OCI-LY3 (cell line): ENCODE measurements around the gene PLD3.

ENCODE experiments used
- CTCF ChIP-seq: fragments of 200-600, 300-600 bp; sonication (generic); IDR thresholded peaks from 2 replicates; pipeline ENCODE4 v1.5.1; 2014; ENCODE audit warnings: antibody characterized with exemption, low read length, low read depth
- EZH2phosphoT487 ChIP-seq: fragments of 200-600 bp; shearing (Covaris generic); IDR thresholded peaks from 2 replicates; pipeline ENCODE4 v1.6.1; 2018; ENCODE audit warnings: antibody characterized with exemption, mixed run types, low read depth

- TF ChIP-seq CTCF: no peak
- no peak for TF ChIP-seq EZH2phosphoT487
Observed at GRCh38 chr19:40303765-40304164, 44.7 kb upstream of the PLD3 start.
